ENCODE results near the gene VEGFB. TPM values are rescaled to one million over a fixed set of nuclear protein-coding genes. Genes with fewer than 3 reads are reported as not detected.

The VEGFB gene
- total and polyA plus RNA-seq, 2 of the 8 experiments (the other 6 are each of a cell fraction or from before 2014, with no cell fraction given) = 9.3 to 49.6 TPM

GRCh38 chr11:64263021-64263946, 28.9 kb downstream of the VEGFB start:
- no peaks in the 10 kb centered on the region for H3K79me1 ChIP-seq (ENCODE audit: low read depth, low read length)
- peak overlapping the region; percentile 7; the same call in 1 of the 2 replicates for H3K18ac ChIP-seq (ENCODE audit: extremely low read depth, low read length)
- no peak overlapping the region for H2AFZ ChIP-seq (ENCODE audit: low read length)
- peaks cover 6 to 17% of the 10 kb centered on the region in 2 experiments for H4K20me1 ChIP-seq (replicated peaks in 1 of 2; ENCODE audit: control insufficient read depth in 1 of 2, insufficient read depth in 2 of 2, low read length in 2 of 2)
- no peak overlapping the region for H4K91ac ChIP-seq (replicated peaks; ENCODE audit: insufficient read length, low read length)
- H2AK5ac ChIP-seq (ENCODE audit: low read depth, low read length) = no peak overlapping the region
- no peak overlapping the region for H4K5ac ChIP-seq (ENCODE audit: insufficient read length, low read depth, low read length)
- ChIA-PET CTCF (ENCODE audit: partially characterized antibody) (interaction anchor here (0.5 to 8.5 kb wide), 13 partner anchors 7 to 707 kb away, joined by 3 to 102 read pairs (median 4); partner anchors contain the start of genes CATSPERZ, PLCB3 and PPP1R14B), POLR2A (ENCODE audit: partially characterized antibody) (interaction anchor here (1.2 to 11.9 kb wide), 4 partner anchors 7 to 39 kb away, joined by 4 to 352 read pairs (median 53); partner anchors contain the start of genes FKBP2, PLCB3 and PPP1R14B)
- H3K36me3 ChIP-seq (ENCODE audit: control insufficient read depth in 2 of 4, insufficient read depth in 4 of 4, low read length in 3 of 4) = peaks cover 22 to 77% (median 39%) of the 10 kb centered on the region in 4 experiments
- no peak overlapping the region; the same call in 1 of the 2 replicates for H2BK5ac ChIP-seq (ENCODE audit: low read depth, low read length)
- no peak overlapping the region for H3K9ac ChIP-seq (replicated peaks in 1 of 4; ENCODE audit: extremely low read depth in 1 of 4, low read depth in 3 of 4, low read length in 3 of 4)
- DNase-seq (ENCODE audit: low read depth in 1 of 2, low spot score in 2 of 2) (no peak), FAIRE-seq (no peak)
- H2BK15ac ChIP-seq (ENCODE audit: low read length) = no peak overlapping the region
- no peak overlapping the region for H3K4ac ChIP-seq (replicated peaks; ENCODE audit: insufficient read length, low read depth, low read length)
- no peaks in the 10 kb centered on the region for H3K27me3 ChIP-seq (replicated peaks in 1 of 4; ENCODE audit: control insufficient read depth in 3 of 4, extremely low read depth in 1 of 4, insufficient read depth in 3 of 4, low read length in 3 of 4)
- no peak overlapping the region for H2BK12ac ChIP-seq (ENCODE audit: low read depth, low read length)
- no peak overlapping the region for H2BK20ac ChIP-seq (ENCODE audit: low read length)
- no peaks in the 10 kb centered on the region for H3K9me3 ChIP-seq (ENCODE audit: insufficient read depth in 2 of 2, low read depth in 1 of 2, low read length in 1 of 2)
- 91% methylated on average over 25 of the region's 29 CpGs; no CpG with 5 or more reads in 1 of the 2 experiments for WGBS, 2 experiments (ENCODE audit: extremely low coverage in 1 of 2, insufficient coverage in 1 of 2, insufficient read length in 1 of 2, insufficient replicate concordance in 2 of 2, low coverage in 1 of 2, low lambda C conversion rate in 2 of 2, missing lambda C conversion rate in 1 of 2)
- no peak overlapping the region for H2BK120ac ChIP-seq (replicated peaks; ENCODE audit: low read depth, low read length)
- H3K4me1 ChIP-seq (replicated peaks in 1 of 4; ENCODE audit: control insufficient read depth in 3 of 4, insufficient read depth in 4 of 4, low read length in 3 of 4) = peaks cover 0 to 3% (median under 1%) of the 10 kb centered on the region in 4 experiments; a peak in 4 of 7 replicates
- H3K4me3 ChIP-seq (ENCODE audit: extremely low read depth in 1 of 4, insufficient read depth in 2 of 4, low read depth in 3 of 4, low read length in 4 of 4) = no peak overlapping the region
- H3K56ac ChIP-seq (replicated peaks; ENCODE audit: insufficient read length, low read depth, low read length) = peak overlapping the region; percentile 46
- H3K4me2 ChIP-seq (ENCODE audit: insufficient read depth in 1 of 2, low read depth in 2 of 2, low read length in 2 of 2) = no peak overlapping the region
- no peak overlapping the region for H3K14ac ChIP-seq (ENCODE audit: insufficient read length)
- no peak overlapping the region for H3K23ac ChIP-seq (ENCODE audit: insufficient read length)
- H3K27ac ChIP-seq (ENCODE audit: low read depth, low read length) = 0 out of 2 replicates have a peak overlapping the region, but pooled peaks have one; percentile 4
- no peak overlapping the region; the same call in 1 of the 2 replicates for H4K8ac ChIP-seq (ENCODE audit: extremely low read depth, insufficient read depth, low read length)
- no peaks in the 10 kb centered on the region for H3K23me2 ChIP-seq (ENCODE audit: low read depth, low read length)
- H3K79me2 ChIP-seq (ENCODE audit: control insufficient read depth in 1 of 2, insufficient read depth in 2 of 2, low read length in 2 of 2) = no peaks in the 10 kb centered on the region
- TF ChIP-seq BACH1 (IDR thresholded peaks at IDR 0.05; ENCODE audit: low read length) = no peak
- TF ChIP-seq SRF (IDR thresholded peaks at IDR 0.05; ENCODE audit: low read depth, low read length) = no peak
- no peak for TF ChIP-seq EP300 (IDR thresholded peaks at IDR 0.05; ENCODE audit: borderline replicate concordance in 1 of 2, low read depth in 2 of 2, low read length in 2 of 2)
- TF ChIP-seq HDAC2 (IDR thresholded peaks at IDR 0.05; ENCODE audit: borderline replicate concordance in 1 of 2, low read depth in 2 of 2, low read length in 2 of 2) = no peak
- peak; percentile 16; the same call in 1 of the 2 replicates for TF ChIP-seq POLR2AphosphoS5 (IDR thresholded peaks at IDR 0.05; ENCODE audit: low read depth, low read length)
- TF ChIP-seq CBX5 (IDR thresholded peaks at IDR 0.05; ENCODE audit: low read depth, low read length) = no peak
- no peak for TF ChIP-seq CBX8 (IDR thresholded peaks at IDR 0.05; ENCODE audit: borderline replicate concordance, low read depth, low read length)
- TF ChIP-seq NANOG (IDR thresholded peaks at IDR 0.05; ENCODE audit: insufficient read depth, low read depth, low read length, poor library complexity, severe bottlenecking) = no peak
- no peak for TF ChIP-seq SP2 (IDR thresholded peaks at IDR 0.05; ENCODE audit: low read length)
- TF ChIP-seq RNF2 (IDR thresholded peaks at IDR 0.05; ENCODE audit: borderline replicate concordance, low read depth, low read length, missing control alignments, poor library complexity, severe bottlenecking) = no peak

All from H1 (cell line).